Gastrocnemius medialis (tissue), 4 donors: Measurements from ENCODE around the gene HOXA5.

ENCODE experiments used
- CTCF ChIP-seq, 5 experiments: fragments of 450-650 bp in 3 of 5; fragments of 200-600 bp in 2 of 5; sonication (generic) in 2 of 5; IDR thresholded peaks in 4 of 5; conservative IDR thresholded peaks in 1 of 5; 1 replicate in 4 of 5; 2 replicates in 1 of 5; pipeline ENCODE4 v1.5.1; 2016 to 2019; ENCODE audit warnings: antibody characterized with exemption in 5 of 5, mild to moderate bottlenecking in 3 of 5, moderate library complexity in 3 of 5
- POLR2A ChIP-seq, 2 donors: fragments of 450-650 bp; IDR thresholded peaks; one replicate each; pipeline ENCODE4 v1.6.1; 2017; ENCODE audit warnings: antibody characterized with exemption in 2 of 2, mild to moderate bottlenecking in 2 of 2, moderate library complexity in 2 of 2

DNA sequence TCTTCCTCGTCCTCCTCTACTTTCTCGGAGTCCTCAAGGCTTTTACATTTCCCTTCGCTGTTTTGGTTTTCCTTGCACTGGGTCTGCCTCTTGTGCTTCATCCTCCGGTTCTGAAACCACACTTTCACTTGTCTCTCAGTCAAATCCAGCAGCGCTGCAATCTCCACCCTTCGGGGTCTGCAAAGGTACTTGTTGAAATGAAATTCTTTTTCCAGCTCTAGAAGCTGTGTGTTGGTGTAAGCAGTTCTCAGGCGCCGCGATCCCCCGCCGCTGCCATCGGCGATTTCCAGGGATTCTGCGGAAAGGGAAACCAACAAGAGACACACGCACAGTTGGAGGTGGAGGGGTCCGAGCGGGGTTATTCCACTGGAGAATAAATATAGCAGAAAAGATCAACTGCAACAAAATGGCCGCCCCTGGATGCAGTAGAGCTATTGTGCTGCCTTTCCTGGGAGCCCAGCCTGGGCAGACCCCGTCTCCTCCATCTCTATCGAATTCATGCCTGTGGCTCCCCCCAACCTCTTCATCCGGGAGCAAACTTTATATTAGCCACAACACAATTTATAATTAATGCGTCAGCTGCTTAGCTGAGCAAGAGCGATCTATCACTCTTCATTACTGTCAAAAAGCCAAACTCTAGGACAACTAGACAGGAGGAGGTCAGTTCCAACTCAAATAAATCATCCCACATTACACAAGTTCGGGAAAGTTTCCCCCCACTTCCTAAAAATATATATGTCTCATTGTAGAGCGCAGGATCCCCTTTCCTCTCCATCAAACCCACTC lies 42.1 kb downstream of the HOXA5 start:
- TF ChIP-seq CTCF (IDR thresholded peaks at IDR 0.05 in 4 of 5, conservative IDR thresholded peaks at IDR 0.05 in 1 of 5) = no peak
- no peak for TF ChIP-seq POLR2A (IDR thresholded peaks at IDR 0.05)
